ENCODE results near the gene C3orf20. TPM values are rescaled to one million over a fixed set of nuclear protein-coding genes. Genes with fewer than 3 reads are reported as not detected.

Gene C3orf20
- total and polyA plus RNA-seq, 9 of the 15 experiments (the other 6 are each of a cell fraction or from before 2014, with no cell fraction given): 0.04 TPM; not detected in 8

DNA sequence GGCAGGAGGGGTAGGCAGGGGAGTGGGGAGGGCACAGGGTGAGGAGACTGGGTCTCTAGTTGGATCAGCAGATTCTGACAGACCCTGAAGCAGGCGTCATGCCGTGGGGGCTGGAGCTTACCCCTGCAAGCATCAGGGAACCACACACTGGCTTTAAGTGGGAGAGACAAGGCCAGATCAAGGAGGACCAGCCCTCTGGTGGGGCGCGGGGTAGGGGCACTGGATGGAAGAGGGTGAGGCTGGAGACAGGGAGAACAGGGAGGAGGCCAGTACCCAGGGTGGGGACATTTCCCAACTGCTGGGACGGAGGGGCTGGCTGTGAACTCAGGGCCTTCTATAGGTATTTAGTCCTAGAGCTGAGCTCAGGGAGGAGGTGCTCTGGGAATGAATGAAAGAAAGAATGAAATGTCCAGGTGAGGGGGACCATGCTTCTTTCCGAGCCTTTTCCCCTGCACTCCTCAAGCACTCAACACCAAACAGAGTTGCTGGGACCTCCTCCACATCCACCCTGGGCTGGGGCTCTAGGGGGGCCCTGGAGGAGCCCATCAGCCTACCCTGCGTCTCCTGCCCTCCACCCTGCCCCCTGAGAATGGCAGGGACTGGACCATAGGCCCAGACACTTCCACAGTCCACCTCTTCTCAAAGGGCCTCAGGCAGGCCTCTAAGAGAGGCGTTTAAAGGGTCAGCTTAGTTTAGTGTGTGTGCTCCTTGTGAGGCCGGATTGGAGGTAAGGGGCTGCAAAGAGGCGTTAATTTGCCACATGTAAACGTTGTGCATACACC lies 94.8 kb downstream of the C3orf20 start:
- no peak overlapping the region for H3K9ac ChIP-seq (ENCODE audit: insufficient read depth in 1 of 2, low read depth in 2 of 2, low read length in 2 of 2)
- peaks cover 4% of the 10 kb centered on the region for H3K9me1 ChIP-seq (ENCODE audit: control insufficient read depth, insufficient read depth, low read length)
- H3K4me3 ChIP-seq: no peak overlapping the region
- in situ Hi-C loops (cut with MboI): no loop called here
- no peak overlapping the region for H3K4me2 ChIP-seq (ENCODE audit: insufficient read depth, low read length)
- ChIA-PET CTCF (ENCODE audit: low intra/inter-chr PET ratio) (no interaction called here), POLR2A (interaction anchor here (0.6 kb wide), 1 partner anchor 13 kb away, joined by 3 read pairs; no protein-coding TSS in a partner anchor)
- no TSS peak for BruUV-seq (replicated peaks)
- H2AFZ ChIP-seq (ENCODE audit: low read depth, low read length): no peak overlapping the region
- ATAC-seq (no peak), FAIRE-seq (no peak), DNase-seq (ENCODE audit: extremely low read depth in 1 of 4, low spot score in 3 of 4) (no peak)
- H3K27me3 ChIP-seq (ENCODE audit: control insufficient read depth in 2 of 2, insufficient read depth in 2 of 2, low read length in 2 of 2): peaks cover 33 to 97% of the 10 kb centered on the region in 2 experiments; a peak in 4 of 5 replicates
- peaks cover 0 to 8% of the 10 kb centered on the region in 2 experiments; a peak in 2 of 5 replicates for H3K4me1 ChIP-seq (replicated peaks in 1 of 2; ENCODE audit: control insufficient read depth in 2 of 2, insufficient read depth in 2 of 2, low read length in 2 of 2)
- no peak overlapping the region for H3K27ac ChIP-seq (ENCODE audit: extremely low read depth, low read depth, low read length)
- WGBS (ENCODE audit: insufficient coverage, low coverage, missing lambda C conversion rate): 4% methylated on average over 11 of the region's 11 CpGs
- intact Hi-C loops (cut with micrococcal nuclease): no loop called here
- no peaks in the 10 kb centered on the region for H3K79me2 ChIP-seq (ENCODE audit: control insufficient read depth, insufficient read depth, low read length)
- H3K9me3 ChIP-seq (replicated peaks; ENCODE audit: control insufficient read depth, insufficient read depth, low read depth, low read length): no peaks in the 10 kb centered on the region
- peaks cover 3% of the 10 kb centered on the region; the same call in 1 of the 2 replicates for H4K20me1 ChIP-seq (replicated peaks; ENCODE audit: control insufficient read depth, insufficient read depth, low read length)
- no peaks in the 10 kb centered on the region for H3K36me3 ChIP-seq (ENCODE audit: control insufficient read depth, insufficient read depth, low read length)
- TF ChIP-seq MAZ (CRISPR knock-in tag; conservative IDR thresholded peaks at IDR 0.05 in 1 of 2, IDR thresholded peaks at IDR 0.05 in 1 of 2) (no peak), BACH1 (tag; IDR thresholded peaks at IDR 0.05) (no peak), NEUROD1 (IDR thresholded peaks at IDR 0.05; ENCODE audit: borderline replicate concordance, low read depth, low read length, partially characterized antibody) (no peak), SAFB2 (IDR thresholded peaks at IDR 0.05; ENCODE audit: borderline replicate concordance, low read depth, low read length, severe bottlenecking) (no peak), CAMTA2 (CRISPR knock-in tag; conservative IDR thresholded peaks at IDR 0.05) (no peak), TEAD1 (CRISPR knock-in tag; IDR thresholded peaks at IDR 0.05) (no peak)
- TF ChIP-seq, protein P1, sequence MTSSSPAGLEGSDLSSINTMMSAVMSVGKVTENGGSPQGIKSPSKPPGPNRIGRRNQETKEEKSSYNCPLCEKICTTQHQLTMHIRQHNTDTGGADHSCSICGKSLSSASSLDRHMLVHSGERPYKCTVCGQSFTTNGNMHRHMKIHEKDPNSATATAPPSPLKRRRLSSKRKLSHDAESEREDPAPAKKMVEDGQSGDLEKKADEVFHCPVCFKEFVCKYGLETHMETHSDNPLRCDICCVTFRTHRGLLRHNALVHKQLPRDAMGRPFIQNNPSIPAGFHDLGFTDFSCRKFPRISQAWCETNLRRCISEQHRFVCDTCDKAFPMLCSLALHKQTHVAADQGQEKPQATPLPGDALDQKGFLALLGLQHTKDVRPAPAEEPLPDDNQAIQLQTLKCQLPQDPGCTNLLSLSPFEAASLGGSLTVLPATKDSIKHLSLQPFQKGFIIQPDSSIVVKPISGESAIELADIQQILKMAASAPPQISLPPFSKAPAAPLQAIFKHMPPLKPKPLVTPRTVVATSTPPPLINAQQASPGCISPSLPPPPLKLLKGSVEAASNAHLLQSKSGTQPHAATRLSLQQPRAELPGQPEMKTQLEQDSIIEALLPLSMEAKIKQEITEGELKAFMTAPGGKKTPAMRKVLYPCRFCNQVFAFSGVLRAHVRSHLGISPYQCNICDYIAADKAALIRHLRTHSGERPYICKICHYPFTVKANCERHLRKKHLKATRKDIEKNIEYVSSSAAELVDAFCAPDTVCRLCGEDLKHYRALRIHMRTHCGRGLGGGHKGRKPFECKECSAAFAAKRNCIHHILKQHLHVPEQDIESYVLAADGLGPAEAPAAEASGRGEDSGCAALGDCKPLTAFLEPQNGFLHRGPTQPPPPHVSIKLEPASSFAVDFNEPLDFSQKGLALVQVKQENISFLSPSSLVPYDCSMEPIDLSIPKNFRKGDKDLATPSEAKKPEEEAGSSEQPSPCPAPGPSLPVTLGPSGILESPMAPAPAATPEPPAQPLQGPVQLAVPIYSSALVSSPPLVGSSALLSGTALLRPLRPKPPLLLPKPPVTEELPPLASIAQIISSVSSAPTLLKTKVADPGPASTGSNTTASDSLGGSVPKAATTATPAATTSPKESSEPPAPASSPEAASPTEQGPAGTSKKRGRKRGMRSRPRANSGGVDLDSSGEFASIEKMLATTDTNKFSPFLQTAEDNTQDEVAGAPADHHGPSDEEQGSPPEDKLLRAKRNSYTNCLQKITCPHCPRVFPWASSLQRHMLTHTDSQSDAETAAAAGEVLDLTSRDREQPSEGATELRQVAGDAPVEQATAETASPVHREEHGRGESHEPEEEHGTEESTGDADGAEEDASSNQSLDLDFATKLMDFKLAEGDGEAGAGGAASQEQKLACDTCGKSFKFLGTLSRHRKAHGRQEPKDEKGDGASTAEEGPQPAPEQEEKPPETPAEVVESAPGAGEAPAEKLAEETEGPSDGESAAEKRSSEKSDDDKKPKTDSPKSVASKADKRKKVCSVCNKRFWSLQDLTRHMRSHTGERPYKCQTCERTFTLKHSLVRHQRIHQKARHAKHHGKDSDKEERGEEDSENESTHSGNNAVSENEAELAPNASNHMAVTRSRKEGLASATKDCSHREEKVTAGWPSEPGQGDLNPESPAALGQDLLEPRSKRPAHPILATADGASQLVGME (CRISPR knock-in tag; IDR thresholded peaks at IDR 0.05): no peak
- TF ChIP-seq, protein P2, sequence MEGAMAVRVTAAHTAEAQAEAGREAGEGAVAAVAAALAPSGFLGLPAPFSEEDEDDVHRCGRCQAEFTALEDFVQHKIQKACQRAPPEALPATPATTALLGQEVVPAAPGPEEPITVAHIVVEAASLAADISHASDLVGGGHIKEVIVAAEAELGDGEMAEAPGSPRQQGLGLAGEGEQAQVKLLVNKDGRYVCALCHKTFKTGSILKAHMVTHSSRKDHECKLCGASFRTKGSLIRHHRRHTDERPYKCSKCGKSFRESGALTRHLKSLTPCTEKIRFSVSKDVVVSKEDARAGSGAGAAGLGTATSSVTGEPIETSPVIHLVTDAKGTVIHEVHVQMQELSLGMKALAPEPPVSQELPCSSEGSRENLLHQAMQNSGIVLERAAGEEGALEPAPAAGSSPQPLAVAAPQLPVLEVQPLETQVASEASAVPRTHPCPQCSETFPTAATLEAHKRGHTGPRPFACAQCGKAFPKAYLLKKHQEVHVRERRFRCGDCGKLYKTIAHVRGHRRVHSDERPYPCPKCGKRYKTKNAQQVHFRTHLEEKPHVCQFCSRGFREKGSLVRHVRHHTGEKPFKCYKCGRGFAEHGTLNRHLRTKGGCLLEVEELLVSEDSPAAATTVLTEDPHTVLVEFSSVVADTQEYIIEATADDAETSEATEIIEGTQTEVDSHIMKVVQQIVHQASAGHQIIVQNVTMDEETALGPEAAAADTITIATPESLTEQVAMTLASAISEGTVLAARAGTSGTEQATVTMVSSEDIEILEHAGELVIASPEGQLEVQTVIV (CRISPR knock-in tag; IDR thresholded peaks at IDR 0.05; ENCODE audit: borderline replicate concordance): no peak
- TF ChIP-seq, protein P3, sequence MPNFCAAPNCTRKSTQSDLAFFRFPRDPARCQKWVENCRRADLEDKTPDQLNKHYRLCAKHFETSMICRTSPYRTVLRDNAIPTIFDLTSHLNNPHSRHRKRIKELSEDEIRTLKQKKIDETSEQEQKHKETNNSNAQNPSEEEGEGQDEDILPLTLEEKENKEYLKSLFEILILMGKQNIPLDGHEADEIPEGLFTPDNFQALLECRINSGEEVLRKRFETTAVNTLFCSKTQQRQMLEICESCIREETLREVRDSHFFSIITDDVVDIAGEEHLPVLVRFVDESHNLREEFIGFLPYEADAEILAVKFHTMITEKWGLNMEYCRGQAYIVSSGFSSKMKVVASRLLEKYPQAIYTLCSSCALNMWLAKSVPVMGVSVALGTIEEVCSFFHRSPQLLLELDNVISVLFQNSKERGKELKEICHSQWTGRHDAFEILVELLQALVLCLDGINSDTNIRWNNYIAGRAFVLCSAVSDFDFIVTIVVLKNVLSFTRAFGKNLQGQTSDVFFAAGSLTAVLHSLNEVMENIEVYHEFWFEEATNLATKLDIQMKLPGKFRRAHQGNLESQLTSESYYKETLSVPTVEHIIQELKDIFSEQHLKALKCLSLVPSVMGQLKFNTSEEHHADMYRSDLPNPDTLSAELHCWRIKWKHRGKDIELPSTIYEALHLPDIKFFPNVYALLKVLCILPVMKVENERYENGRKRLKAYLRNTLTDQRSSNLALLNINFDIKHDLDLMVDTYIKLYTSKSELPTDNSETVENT (CRISPR knock-in tag; IDR thresholded peaks at IDR 0.05): no peak
